IPS DF 4.7 (cell line): Measurements from ENCODE around the gene LAMB2.

Experiments used
- DNase-seq: peaks from one replicate; pipeline ENCODE4 v3.0.0-alpha.2; 2013; ENCODE audit warnings: low spot score; ENCODE audit errors: extremely low read depth

LAMB2 gene

DNA sequence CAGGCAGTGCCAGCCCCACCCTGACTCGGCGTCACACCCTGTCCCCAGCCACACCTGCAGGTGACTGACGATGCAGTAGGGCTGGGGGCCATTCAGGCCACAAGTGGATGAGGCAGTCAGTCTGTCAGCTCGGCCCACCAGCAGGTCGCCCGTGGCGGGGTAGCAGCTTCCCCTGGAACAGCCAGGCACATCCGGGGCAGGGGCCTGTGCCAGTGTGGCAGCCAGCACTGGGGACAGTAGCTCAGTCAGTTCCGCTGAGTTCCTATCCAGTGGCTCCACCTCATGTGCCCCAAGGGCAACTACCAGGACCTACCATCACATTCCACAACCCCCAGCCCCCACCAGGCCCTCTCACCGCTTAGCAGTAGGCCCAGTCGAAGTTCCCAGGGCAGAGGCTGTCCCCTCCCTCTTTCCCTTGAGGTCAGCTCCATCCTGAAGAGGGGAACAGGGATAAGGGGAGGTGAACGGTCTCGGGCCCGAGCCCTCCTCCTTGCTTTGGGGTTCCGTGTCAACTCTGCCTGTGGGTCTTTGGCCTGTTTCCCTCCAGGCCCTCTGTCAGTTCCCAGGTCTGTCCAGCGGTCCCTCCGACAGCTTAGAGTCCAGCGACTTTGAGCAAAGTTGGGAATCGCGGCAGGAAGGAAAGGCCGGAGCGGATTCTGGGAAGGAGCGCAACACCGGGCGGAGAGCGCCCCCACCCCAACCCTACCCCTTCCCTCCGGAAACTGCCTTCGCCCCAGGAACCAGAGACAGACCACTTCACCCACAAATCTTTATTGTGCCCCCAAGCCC lies at the start of gene LAMB2:
Gene LAMB2 (minus strand): TSS at position 614 of the 789 bp plus-strand sequence. CDS start 183 bp downstream, at position 431.
- peak; percentile 51 for DNase-seq

DNA sequence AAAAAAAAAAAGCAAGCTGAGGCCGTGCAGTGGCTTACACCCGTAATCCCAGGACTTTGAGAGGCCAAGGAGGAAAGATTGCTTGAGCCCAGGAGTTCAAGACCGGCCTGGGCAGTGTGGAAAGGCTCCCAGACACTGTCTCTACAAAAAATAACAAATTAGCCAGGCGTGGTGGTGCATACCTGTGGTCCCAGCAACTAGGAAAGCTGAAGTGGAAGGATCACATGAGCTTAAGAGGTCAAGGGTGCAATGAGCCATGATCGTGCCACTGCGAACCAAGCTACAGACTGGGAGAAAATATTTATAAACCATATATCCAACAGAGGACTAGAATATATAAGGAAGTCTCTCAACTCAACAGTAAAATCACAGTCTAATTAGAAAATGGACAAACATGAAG lies 48.5 kb upstream of the LAMB2 start:
- DNase-seq, result no peak

DNA sequence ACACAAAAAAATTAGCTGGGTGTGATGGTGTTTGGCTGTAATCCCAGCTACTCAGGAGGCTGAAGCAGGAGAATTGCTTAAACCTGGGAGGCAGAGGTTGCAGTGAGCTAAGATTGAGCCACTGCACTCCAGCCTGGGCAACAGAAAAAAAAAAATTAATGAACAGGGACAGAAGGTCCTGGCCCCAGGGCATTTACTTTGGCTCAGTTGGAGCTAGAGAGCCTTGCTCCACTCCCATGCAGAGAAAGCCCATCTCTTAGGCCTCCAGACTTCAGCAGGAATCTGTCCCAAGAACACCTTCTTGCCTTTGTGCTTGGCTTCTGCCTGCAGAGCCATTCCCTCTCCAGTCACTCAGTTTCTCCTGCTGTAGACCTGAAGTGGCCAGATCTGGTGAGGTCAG lies 47.3 kb upstream of the LAMB2 start:
- DNase-seq, result no peak

DNA sequence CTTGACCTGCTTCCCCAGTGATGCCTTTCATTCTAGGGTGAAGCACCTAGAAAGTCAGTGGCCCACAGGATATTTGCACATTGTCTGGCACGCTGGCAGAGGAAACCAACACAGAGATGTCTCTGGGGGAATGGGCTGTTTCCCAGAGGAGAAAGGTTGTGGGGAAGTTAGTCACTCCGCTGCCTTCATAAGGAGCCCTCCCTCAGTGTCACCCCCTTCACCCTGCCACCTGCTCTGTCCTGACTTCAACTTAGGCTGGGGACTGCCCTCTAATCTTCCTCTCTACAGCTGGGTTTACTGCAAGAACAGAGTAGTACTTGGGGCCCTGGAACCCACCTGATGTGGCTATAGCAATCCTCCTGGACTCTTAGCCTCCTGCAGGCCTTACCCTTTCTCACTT lies 44.2 kb upstream of the LAMB2 start:
- DNase-seq, result no peak

DNA sequence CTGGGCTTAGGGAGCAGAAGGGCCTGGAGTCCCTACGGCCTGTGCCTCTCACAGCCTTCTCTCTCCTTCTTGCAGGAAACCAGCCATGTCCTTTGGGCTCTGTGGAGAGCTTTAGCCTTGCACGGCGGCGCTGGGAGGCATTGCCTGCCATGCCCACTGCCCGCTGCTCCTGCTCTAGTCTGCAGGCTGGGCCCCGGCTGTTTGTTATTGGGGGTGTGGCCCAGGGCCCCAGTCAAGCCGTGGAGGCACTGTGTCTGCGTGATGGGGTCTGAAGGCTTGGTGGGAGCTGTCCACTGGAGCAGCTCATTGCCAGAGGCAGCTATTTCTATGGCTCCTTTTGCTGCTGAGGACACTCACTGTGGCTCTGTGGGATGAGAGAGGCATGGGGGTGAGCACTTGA lies 42.7 kb upstream of the LAMB2 start:
- DNase-seq, result no peak

DNA sequence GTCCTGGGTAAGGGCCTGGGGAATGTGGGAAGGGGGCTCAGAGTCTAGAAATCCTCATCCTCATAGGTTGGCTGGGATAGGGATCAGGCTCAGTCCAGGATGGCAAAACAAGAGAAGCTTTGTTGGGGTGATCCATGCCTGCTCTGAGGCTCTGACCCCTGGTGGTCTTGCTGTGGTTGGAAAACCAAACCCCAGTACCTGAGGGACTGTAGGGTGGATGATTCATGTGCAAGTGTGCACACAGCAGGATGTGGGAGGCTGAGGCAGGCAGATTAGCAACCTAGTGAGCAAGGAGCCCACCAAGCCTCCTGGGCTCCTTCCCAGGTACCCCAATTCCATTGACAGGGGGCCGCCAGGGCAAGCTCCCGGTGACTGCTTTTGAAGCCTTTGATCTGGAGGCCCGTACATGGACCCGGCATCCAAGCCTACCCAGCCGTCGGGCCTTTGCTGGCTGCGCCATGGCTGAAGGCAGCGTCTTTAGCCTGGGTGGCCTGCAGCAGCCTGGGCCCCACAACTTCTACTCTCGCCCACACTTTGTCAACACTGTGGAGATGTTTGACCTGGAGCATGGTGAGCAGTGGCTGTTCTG lies 41.6 kb upstream of the LAMB2 start:
- no peak for DNase-seq

DNA sequence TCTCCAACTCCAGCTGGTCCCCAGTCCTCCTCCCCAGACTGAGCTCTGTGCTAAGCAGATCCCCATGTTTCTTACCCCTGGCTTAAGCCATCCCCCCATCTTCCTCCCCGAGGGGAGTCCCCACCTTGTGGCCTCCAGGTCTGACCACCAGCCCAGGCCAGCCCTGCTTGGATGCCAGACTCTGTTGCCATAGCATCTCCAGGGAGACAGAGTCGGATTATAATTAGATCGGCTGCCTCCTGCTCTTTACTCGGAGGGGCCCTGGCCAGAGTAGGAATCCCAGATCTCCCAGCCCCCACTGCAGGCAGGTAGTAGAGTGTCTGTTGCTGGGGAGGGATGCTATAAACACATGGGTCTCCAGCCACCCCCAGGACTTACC lies 40.9 kb upstream of the LAMB2 start:
- DNase-seq, result no peak

DNA sequence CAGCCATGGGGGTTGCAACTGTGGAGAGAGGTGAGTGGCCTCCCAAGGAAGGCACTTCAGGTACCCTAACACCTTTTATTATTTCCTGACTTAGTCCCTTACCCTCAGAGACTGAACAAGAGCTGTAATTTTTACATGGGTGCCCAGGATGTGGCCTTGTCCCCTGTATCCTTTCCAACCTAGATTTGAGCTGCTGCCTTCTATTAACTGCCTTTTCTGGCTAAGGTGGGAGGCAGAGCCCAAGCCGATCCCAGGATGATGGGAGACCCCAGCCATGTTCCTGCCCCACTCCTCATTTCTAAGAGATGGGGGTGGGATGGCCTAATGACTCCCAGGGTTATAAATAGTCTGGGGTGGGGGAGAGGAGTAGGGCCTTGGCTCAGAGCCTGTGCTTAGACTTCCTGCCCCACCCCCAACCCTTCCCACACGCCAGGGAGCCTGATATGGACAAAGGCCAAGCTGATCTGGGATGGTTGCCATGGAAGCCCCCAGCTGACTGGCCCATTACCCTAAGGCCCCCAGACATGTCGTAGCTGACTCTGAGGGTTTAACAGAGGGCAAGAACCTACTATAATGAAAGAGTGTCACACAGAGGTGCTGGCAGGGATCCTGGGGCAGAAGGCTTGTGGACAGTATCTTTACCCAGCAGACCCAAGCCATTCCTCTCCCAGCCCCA lies 40.4 kb upstream of the LAMB2 start:
- no peak for DNase-seq

DNA sequence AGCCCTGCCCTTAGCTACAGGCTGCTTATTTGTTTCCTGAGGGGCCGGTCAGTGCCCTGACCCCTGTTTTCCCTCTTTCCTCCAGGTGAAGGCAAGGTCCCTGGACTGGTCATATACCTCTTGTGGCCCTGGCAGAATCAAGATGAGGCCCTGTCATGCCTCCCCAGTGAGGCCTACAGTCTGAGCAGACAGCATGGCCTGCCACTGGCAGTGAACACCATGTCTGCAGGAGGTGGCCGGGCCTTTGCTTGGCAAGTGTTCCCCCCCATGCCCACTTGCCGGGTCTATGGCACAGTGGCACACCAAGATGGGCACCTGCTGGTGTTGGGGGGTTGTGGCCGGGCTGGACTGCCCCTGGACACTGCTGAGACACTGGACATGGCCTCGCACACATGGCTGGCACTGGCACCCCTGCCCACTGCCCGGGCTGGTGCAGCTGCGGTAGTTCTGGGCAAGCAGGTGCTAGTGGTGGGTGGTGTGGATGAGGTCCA lies 39.7 kb upstream of the LAMB2 start:
- no peak for DNase-seq

DNA sequence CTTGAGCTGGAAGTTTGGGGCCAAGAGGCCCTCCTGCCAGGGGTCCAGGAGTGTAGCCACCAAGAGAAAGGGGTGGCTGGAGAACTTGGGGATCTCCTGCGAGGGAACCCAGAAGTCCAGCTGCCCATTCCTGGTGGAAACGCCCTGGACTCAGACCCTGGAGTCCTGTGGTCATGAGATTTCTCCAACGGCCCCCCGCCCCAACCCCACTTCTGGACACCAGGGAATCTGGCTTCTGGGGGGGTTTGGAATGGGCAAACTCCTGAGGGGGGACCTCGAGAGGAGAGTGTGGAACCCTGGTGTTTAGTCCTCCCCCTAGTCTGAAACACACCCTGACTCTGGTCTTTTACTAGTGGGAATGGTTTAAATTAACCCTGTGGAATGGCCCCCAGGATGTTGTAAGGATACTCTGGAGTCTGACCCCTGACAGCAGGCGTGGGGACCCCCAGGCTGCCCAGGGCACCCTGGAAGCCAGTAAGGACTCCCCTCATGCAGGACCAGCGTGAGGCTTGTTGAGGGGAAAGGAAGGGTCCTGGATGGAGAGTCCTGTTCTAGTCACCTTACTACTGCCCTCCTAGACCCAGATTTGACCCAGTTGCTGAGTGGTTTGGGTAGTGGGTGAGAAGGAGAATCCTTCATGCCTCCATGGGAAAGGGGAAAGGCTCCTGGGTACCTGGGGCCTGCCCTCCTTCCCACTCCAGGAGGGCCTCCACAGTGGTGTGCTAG lies 39.1 kb upstream of the LAMB2 start:
- DNase-seq, result no peak

DNA sequence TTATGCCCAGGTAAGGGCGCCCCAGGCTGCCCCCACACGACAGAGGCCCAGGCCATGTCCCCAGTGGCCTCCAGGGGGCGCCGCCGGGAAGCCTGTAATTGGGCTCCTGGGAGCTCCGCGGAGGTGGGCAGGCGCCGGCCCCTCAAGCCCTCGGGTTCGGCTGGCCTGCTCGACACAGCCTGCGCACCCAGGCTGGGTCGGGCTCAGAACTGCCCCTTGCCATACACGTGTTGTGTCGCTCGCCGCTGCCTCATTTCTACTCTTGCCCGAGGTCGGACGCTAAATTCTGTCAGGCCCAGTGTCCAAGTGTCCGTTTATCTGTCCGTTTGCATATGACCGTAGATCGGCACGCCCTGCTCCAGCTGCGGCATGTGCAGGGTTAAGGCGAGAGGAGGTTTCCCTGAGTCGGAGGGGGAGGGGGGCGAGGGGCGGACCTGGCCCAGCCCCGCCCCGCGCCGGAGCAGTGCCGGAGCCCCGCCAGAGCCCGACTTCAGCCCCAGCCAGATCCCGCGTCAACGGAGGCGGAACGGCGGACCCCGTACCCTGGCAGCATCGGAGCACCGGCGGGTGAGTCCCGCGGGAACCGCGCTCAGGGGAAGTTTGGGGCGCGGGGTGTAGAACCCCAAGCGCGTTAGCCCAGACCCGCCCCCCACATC lies 38.4 kb upstream of the LAMB2 start, which contains the start of gene KLHDC8B:
Gene KLHDC8B (plus strand): TSS at position 480 of the 656 bp plus-strand sequence. CDS start 1,172 bp downstream, outside the sequence.
- peak; percentile 51 for DNase-seq

DNA sequence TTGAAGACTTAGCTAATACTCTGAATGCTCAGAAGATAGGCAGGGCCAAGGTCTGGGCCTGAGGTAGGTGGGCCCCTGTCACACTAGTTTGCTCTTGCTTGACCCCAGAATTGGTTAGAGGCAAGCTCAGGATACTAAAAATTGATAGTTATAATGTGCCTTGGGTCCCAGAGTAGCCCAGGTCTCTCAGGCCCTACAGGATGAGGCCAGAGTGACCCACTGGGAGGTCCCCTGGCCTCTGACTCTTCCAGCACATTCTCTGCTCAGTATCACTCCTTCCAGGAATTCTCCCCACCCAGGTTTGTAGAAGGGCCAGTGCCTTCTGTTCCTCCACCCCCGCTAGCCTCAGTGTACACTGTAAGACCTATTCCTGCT lies 37.9 kb upstream of the LAMB2 start:
- no peak for DNase-seq

DNA sequence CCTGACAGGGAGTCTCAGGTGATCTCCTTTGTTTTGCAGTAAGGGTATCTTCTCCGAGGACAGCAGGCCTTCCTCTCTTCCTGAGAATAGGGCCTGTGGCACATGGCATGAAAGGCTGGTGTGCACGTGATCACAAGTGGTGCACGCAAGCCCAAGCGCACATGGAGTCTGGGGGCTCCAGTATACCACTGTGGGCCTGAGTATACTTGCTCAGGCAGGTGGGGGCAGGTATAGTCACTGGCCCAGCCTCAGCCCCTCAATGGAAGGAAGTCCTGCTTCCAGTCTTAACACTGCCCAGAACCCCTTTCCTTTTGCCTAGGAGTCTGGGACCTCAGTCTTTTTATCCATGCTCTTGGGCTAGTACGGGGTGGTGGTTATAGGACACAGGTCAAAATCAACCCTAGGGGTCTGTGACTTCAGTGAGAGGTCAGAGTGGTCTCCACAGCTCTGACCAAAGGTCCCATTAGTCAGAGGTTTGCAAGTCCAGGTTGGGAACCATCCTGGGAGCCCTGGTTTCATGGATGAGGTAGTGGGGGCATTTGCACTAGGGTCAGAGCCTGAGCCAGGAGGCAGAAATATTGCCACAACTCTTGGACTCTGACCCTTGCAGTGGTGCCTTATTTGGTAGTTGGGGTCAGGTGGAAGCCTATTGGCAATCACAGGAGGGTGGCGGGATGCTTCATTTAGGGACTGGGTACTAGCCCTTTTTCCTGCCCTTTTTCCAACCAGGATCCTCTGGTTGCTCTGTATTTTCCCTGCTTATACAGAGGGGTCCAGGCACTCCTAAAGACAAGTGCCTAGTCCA lies 34.1 kb upstream of the LAMB2 start:
- no peak for DNase-seq

DNA sequence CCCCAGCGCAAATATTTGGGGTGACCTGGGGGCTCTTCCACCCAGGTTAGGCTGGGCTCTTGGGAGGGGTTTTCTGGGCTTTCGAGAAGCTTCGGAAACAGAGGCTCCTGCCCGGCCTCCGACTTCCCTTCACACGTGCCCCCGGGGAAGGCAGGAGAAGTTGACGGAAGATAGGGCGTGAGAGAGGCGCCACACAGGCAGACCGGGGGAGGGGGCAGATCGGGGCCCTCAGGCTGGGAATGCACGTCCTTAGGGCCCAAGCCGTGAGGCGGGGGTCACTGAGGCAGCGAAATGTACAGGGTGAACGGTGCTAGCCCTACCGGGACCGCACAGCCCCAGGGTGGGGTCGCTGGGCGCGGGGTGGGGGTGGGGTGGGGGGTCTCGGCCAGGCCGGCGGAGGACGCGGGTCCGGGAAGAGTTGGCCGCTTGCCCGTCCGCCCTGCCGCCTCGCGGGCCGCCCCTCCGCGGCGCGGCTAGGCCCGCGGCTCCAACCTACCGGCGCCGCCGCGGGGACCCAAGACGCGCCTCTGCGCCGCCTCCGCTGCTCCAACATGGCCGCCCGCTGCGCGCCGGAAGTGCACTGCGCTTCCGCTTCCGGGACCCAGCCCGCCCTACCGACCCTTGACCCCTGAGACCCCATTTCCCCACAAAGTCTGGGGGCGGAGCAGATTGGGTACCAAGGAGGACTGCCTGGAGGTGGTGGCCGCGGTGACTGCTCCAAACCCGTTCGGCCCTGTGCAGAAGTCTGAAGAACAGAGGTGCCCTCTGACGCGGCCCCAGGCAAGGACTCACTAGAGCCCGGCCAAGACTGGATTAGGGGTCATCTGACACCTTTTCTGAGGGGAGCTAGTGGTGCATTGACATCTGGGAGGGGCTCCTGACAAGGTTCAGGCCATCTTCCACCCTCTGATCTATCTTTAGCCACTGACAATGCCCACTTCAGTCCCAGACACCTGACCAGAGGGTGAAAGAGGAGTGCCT lies 33.2 kb upstream of the LAMB2 start, which contains the start of gene CCDC71:
Gene CCDC71 (minus strand): TSS at position 561 of the 981 bp plus-strand sequence. CDS start 2,123 bp downstream, outside the sequence.
- peak; percentile 49 for DNase-seq

DNA sequence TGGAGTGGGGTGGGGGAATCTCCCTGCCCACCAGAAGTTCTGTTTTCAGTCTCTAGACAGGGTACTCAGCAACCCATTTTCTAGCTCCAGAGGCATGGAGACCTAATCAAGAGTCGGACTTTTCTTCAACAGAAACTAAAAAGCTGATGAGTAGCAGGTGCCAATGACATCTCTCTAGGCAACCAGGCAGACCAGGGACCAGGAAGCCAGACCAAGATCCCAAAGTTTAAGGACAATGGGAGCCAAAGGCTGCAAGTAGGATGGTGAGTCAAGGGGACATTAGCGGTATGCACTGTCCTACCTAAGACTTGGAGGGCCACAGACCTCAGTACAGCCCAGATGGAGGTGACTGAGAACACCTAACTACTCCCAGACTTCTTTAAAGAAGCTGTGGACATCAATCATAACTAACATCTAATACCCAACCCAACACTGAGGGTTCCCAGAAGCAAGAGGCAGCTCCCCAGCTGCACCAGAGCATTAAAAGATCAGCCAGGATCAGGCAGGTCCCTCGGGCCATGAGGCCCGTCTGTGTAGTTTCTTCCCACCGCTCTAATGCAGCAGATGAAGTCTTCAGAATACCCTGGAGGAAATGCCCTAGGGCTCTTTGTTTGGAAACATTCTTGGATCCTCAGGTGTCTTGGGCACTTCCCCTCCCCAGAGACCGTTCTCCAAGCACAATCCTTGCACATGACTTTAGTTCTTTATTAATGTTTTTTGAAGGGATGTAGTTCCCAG lies 32.3 kb upstream of the LAMB2 start:
- no peak for DNase-seq

DNA sequence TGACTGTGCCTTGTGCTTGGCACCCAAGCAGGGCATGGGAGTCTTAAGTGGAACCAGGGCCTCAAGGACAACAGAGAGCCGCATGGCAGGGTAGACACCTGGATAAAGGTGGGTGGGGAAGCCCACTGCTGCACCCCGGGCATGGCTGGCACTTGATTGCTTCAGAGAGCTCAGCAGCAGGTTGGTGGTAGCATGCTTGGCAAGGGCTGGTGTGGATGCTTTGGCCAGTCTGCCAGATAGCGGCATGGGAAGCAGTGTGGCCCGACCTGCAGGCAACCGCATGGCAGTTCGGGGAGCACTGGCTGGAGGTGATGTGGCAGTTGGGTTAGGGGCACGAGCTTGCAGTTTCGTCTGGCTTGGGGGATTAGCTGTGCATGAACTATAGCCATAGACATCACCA lies 30.8 kb upstream of the LAMB2 start:
- DNase-seq, result no peak

DNA sequence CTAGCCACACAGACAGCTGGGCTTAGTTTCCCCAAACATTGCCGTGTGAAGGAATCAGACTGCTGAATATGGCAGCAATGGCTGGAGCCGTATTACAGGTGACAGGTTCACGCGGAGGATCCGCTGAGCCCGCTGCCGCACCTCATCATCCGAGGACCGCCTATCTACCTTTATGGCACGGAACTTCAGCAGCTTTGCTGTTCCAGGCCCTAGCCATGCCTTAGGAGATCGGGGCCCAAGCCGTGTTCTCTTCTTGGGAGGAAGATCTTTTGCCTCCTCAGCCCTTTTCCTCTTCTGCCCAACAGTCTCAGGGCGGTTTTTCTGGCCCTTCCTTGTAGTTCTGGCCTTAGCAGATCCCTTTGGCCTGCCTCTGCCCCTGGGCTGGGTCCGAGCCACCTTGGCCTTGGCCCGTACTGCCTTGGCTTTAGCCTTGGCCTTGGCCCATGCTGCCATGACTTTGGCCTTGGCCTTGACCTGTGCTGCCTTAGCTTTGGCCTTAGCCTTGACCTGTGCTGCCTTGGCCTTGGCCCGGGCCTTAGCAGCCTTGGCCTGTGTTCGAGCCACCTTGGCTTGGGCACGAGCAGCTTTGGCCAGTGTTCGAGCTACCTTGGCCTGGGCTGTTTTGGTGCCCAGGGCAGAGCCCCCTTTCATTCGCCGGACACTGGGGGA lies 30.0 kb upstream of the LAMB2 start:
- DNase-seq, result no peak
